Central memory CD8-positive, alpha-beta T cell (primary cell): ENCODE results near the gene SYNM.

Source experiments
- ATAC-seq: fragments of 150-1000 bp; cut with Tn5 transposase; replicated peaks from 2 replicates; pipeline ENCODE4 v1.10.0; 2022; ENCODE audit warnings: mild to moderate bottlenecking, moderate FRiP score, moderate number of reproducible peaks; ENCODE audit not compliant: poor library complexity, severe bottlenecking; ENCODE audit errors: extremely low read depth
- DNase-seq, 2 donors: peaks; one replicate each; pipeline ENCODE4 v3.0.0; 2021; ENCODE audit warnings: low spot score in 2 of 2
- H3K27ac Mint-ChIP-seq: one replicate; pipeline ENCODE4 v1.8.0; 2022; ENCODE audit warnings: low read depth, mild to moderate bottlenecking, moderate library complexity, mixed read lengths
- H3K27me3 Mint-ChIP-seq: one replicate; pipeline ENCODE4 v1.8.0; 2022; ENCODE audit warnings: mixed read lengths
- H3K36me3 Mint-ChIP-seq: one replicate; pipeline ENCODE4 v1.8.0; 2022; ENCODE audit warnings: mild to moderate bottlenecking, moderate library complexity, mixed read lengths; ENCODE audit not compliant: insufficient read depth
- H3K4me1 Mint-ChIP-seq: one replicate; pipeline ENCODE4 v1.8.0; 2022; ENCODE audit warnings: mixed read lengths
- H3K4me3 Mint-ChIP-seq: one replicate; pipeline ENCODE4 v1.8.0; 2022; ENCODE audit warnings: mild to moderate bottlenecking, moderate library complexity, mixed read lengths
- H3K9me3 Mint-ChIP-seq: one replicate; pipeline ENCODE4 v1.8.0; 2022; ENCODE audit warnings: mixed read lengths

SYNM gene

DNA sequence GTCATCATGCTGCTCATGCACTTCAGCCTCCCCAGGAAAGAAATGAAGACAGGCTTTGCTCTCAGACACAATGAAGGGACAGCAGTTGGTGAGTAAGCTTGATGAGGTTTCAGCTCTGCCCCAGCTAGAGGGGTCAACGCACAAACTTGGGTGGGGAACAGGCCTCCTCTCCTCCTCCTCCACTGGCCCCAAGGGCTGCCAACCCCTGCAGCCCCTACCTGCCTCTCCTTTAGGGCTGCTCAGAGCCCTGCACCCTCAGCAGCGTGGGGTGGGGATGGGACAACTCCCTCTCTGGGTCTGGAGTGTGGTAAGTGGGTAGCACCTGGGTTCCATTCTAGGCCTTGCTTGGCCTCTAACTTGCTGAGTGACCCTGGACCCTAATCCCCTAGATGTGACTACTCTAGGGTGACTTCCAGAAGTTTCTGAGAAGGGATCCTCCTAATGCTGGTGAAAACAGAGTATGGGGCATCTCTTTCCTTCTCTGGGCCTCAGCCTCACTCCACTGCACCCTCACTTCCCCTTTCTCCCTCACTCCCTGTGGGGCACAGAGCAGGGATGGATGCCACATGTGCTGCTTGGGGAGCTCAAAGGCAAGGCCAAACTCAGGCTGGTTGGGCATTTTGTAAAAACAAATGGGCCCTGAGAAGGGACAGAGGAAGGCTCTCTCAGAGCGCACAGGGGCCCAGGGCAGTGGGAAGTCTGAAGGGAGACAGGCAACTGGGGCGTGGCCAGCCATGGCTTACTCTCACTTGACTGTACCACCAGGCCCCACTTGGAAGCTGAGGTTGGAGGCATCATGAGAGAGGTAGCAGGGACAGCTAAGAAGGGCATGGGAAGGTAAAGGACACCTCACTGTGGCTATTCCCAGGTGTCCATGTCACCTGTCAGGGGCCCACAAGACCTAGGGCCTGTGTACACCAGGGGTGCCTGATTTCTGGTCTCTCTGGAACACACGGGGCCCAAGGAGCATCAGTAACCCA lies 64.0 kb downstream of the SYNM start:
- DNase-seq: no peak
- Mint-ChIP-seq H3K27me3 (no peaks in the 10 kb centered on the region), H3K4me1 (no peaks in the 10 kb centered on the region), H3K27ac (no peak overlapping the region), H3K4me3 (no peak overlapping the region), H3K36me3 (no peaks in the 10 kb centered on the region), H3K9me3 (no peaks in the 10 kb centered on the region)
- no peak for ATAC-seq

DNA sequence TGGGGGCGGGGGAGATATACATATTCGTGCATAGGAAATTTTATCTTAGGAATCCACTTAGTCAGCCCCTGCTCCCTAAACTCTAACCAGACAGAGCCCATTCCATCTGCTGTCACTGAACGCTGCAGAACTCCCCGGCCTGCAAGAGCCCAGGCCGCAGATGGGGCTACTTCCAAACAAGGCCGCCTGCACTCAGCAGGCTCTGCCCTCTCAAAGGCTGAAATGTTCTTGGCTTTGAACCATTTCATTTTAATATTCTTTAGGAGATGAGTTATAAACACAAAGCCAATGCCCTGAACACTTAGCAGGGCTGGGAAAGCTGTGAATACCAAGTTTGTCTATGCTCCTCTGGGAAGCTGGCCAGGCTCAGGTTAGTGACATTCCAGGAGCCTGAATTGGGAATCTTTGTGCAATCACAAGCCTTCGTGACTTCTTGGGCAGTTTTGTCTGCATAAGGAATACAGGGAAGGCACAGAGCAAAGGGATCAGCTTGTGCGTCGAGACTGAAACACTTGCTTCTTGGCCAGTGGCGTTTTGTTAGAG lies 65.0 kb downstream of the SYNM start:
- no peak for DNase-seq
- H3K4me1 Mint-ChIP-seq: no peaks in the 10 kb centered on the region
- H3K9me3 Mint-ChIP-seq: no peaks in the 10 kb centered on the region
- no peak overlapping the region for H3K27ac Mint-ChIP-seq
- H3K27me3 Mint-ChIP-seq: no peaks in the 10 kb centered on the region
- ATAC-seq: no peak
- H3K4me3 Mint-ChIP-seq: no peak overlapping the region
- no peaks in the 10 kb centered on the region for H3K36me3 Mint-ChIP-seq

DNA sequence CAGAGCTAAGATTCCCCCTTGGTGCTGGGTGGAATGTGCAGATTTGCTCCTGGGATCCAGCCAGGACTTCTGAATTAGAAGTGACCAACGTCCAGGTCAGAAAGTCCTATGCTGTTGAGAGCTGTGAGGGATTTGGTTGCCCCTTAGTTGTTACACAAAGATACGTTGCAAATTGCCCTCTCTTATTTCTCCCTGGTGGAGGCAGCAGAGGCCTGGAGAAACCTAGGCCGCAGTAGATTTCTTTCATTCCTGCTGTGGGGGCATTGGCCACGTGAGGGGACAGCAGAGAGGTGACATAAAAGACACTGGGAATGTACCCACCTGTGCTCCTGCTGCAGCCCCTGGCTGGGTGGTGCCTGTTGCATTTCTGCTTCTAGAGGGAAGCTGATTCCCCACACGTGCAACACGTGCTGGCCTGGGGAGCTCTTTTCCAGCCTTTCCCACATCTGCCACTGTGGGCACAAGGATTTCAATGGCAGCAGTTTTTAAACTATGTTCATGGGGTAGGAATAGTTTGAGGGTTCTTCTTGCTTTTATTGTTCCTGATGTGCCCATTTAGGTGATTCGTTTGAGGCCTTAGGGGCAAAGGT lies 65.7 kb downstream of the SYNM start:
- no peaks in the 10 kb centered on the region for H3K36me3 Mint-ChIP-seq
- H3K4me3 Mint-ChIP-seq: no peak overlapping the region
- no peak overlapping the region for H3K27ac Mint-ChIP-seq
- no peaks in the 10 kb centered on the region for H3K4me1 Mint-ChIP-seq
- ATAC-seq (no peak), DNase-seq (no peak)
- H3K27me3 Mint-ChIP-seq: no peaks in the 10 kb centered on the region
- H3K9me3 Mint-ChIP-seq: no peaks in the 10 kb centered on the region

DNA sequence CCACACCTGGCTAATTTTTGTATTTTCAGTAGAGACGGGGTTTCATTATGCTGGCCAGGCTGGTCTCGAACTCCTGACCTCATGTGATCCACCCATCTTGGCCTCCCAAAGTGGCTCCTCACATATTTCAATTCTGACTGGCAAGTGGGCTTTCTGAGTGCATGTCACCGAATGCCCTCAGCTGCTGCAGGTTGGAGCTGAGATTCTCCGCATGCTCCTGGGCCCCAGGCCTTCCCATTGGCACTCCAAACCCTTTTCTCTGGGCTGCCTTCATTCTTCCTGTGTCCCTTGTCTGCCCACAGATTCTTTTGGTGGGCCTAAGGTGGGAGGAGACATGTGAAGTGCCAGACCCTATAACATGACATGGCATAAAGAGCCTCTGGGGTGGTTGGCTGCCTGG lies 67.3 kb downstream of the SYNM start:
- Mint-ChIP-seq H3K9me3 (no peaks in the 10 kb centered on the region), H3K4me3 (no peak overlapping the region), H3K4me1 (no peaks in the 10 kb centered on the region), H3K36me3 (no peaks in the 10 kb centered on the region), H3K27me3 (no peaks in the 10 kb centered on the region), H3K27ac (no peak overlapping the region)
- ATAC-seq (no peak), DNase-seq (no peak)

DNA sequence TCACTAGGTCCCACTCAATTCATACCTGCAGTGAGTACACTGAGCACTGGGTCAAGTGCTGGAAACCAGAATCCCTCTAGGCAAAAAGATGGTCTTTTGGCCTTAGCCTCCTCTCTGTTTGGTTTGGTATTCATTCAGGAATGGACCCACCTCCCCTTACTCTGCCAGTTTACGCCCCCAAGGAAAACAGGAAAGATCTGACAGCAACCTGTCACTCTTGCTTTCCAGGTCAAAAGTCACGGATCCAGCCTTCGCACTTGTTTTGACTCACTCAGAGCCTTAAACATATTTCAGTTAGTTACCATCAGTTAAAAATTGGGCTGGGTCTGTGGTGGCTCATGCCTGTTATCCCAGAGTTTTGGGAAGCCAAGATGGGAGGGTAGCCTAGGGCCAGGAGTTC lies 68.1 kb downstream of the SYNM start:
- ATAC-seq (no peak), DNase-seq (no peak)
- H3K36me3 Mint-ChIP-seq: no peaks in the 10 kb centered on the region
- no peaks in the 10 kb centered on the region for H3K9me3 Mint-ChIP-seq
- no peak overlapping the region for H3K27ac Mint-ChIP-seq
- H3K4me1 Mint-ChIP-seq: no peaks in the 10 kb centered on the region
- no peaks in the 10 kb centered on the region for H3K27me3 Mint-ChIP-seq
- H3K4me3 Mint-ChIP-seq: no peak overlapping the region

DNA sequence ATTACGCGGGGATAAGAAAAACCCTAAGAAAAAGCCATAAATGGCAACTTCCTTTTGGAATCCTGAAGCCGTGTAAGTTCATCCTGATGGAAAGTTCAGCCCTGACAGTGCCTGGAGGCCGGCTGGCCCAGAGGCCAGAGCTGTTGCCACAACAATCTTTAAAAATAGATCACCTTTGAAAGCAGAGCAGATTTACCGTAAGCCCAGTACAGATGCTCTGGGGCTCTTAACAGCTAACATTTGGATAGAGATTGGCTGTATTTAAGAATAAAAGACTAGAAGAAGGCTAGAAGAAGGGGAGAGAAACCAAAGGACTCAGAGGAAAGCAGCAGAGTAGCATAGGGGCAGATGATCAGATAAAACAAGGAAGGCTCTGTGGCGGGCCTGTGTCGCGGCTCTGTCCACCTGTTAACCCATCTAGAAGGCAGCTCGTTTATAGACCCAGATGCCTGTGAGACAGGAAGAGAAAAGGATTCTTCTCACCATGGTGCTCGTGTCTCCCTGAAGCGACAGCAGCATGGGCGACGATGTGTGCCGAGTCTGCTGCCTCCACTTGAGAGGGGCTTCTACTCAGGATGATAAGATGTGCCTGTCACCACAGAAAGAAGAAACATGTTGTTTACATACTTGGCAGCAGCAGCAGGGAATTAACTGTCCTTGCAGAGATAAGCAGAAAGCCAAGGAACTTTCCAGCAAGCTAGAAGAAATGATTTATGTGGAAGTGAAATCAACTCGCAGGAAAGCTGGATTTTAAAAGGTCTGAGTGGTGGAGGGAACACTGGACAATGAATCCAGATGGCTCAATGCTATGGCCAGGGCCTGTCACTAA lies 69.9 kb downstream of the SYNM start:
- H3K27ac Mint-ChIP-seq: no peak overlapping the region
- H3K36me3 Mint-ChIP-seq: no peaks in the 10 kb centered on the region
- no peak for DNase-seq
- H3K9me3 Mint-ChIP-seq: no peaks in the 10 kb centered on the region
- no peaks in the 10 kb centered on the region for H3K4me1 Mint-ChIP-seq
- peaks cover 9% of the 10 kb centered on the region for H3K27me3 Mint-ChIP-seq
- no peak for ATAC-seq
- H3K4me3 Mint-ChIP-seq: no peak overlapping the region

DNA sequence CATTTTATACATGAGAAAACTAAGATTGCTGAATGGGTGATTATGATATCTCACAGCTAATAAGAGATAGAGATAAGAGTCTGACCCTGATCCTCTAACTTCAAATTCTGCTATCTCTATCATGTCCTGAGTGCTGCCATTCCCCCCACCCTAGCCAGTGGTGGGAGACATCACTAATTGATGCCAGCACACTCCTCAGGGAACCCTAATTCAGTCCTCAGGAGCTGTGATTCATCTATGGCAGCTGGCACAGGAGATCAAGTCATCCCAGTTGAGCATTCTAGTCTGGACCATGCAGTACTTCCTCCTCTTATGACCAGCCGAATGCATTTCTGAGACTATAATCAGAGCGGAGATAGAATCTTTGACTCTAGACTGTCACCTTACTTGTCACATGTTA lies 71.9 kb downstream of the SYNM start:
- DNase-seq (no peak), ATAC-seq (no peak)
- Mint-ChIP-seq H3K27me3 (peaks cover 9% of the 10 kb centered on the region), H3K9me3 (no peaks in the 10 kb centered on the region), H3K4me3 (no peak overlapping the region), H3K27ac (no peak overlapping the region), H3K4me1 (no peaks in the 10 kb centered on the region), H3K36me3 (no peaks in the 10 kb centered on the region)

DNA sequence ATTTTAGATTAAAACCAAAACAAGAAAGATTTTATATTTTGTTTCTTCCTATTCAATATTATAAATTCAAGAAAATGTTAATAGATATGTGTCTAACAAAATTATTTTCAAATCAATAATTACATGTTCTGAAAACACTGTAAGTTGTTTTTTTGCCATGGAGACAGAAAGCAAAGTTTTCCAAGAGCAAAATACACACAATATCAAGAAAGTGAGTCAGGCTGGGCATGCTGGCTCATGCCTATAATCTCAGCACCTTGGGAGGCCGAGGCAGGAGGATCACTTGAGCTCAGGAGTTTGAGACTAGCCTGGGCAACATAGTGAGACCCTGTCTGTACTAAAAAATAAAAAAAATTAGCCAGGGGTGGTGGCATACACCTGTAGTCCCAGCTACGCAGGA lies 72.8 kb downstream of the SYNM start:
- H3K9me3 Mint-ChIP-seq: no peaks in the 10 kb centered on the region
- H3K27me3 Mint-ChIP-seq: peaks cover 17% of the 10 kb centered on the region
- no peak overlapping the region for H3K4me3 Mint-ChIP-seq
- H3K27ac Mint-ChIP-seq: no peak overlapping the region
- DNase-seq: no peak
- ATAC-seq: no peak
- no peaks in the 10 kb centered on the region for H3K4me1 Mint-ChIP-seq
- no peaks in the 10 kb centered on the region for H3K36me3 Mint-ChIP-seq

GRCh38 chr15:99180086-99180963 lies 75.4 kb downstream of the SYNM start:
- no peaks in the 10 kb centered on the region for H3K4me1 Mint-ChIP-seq
- H3K27me3 Mint-ChIP-seq: peaks cover 36% of the 10 kb centered on the region
- no peak overlapping the region for H3K4me3 Mint-ChIP-seq
- no peaks in the 10 kb centered on the region for H3K36me3 Mint-ChIP-seq
- no peak for ATAC-seq
- H3K27ac Mint-ChIP-seq: no peak overlapping the region
- no peaks in the 10 kb centered on the region for H3K9me3 Mint-ChIP-seq
- no peak for DNase-seq

DNA sequence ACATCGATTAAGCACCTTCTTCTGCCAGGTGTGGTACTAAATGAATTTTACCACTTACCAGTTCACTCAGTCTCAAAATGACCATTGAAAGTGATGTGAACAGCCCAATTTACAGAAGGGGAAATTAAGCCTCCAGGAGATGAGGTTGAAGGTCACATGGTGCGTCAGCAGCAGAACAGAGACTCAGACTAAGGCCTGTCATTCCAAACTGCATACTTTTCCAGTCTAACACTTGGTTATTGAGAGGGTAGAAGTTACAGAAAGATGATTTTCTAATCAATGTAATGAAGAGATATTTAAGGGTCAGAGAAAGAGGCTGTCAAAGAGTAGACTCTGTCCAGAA lies 76.1 kb downstream of the SYNM start:
- no peaks in the 10 kb centered on the region for H3K36me3 Mint-ChIP-seq
- H3K4me1 Mint-ChIP-seq: no peaks in the 10 kb centered on the region
- H3K4me3 Mint-ChIP-seq: no peak overlapping the region
- DNase-seq (no peak), ATAC-seq (no peak)
- H3K27me3 Mint-ChIP-seq: peaks cover 36% of the 10 kb centered on the region
- H3K27ac Mint-ChIP-seq: no peak overlapping the region
- no peaks in the 10 kb centered on the region for H3K9me3 Mint-ChIP-seq

DNA sequence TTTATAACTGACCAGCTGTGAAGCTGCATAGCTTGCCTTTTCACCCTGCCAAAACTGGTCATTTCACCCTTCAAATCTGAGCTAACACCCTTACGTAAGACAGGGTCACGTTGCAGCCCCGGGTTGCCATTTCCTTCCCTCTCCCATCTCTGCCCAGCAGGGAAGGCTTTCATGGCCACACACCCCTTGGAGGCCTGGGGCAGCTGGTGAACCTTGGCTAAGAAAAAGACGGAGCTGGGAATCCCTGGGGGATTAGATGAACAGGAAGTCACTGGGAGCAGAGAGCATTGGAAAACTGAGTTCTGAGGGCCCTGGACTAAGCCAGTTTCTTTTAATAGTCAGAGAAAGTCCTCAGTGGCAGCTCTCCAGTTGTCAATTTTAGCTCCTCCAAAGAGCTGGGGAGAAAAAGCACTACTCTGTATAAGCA lies 76.7 kb downstream of the SYNM start:
- no peaks in the 10 kb centered on the region for H3K36me3 Mint-ChIP-seq
- peaks cover 36% of the 10 kb centered on the region for H3K27me3 Mint-ChIP-seq
- no peak for ATAC-seq
- H3K9me3 Mint-ChIP-seq: no peaks in the 10 kb centered on the region
- DNase-seq: no peak
- H3K27ac Mint-ChIP-seq: no peak overlapping the region
- H3K4me3 Mint-ChIP-seq: no peak overlapping the region
- no peaks in the 10 kb centered on the region for H3K4me1 Mint-ChIP-seq

GRCh38 chr15:99182791-99183190 lies 77.9 kb downstream of the SYNM start:
- Mint-ChIP-seq H3K4me3 (no peak overlapping the region), H3K27me3 (peaks cover 36% of the 10 kb centered on the region), H3K4me1 (no peaks in the 10 kb centered on the region), H3K27ac (peak overlapping the region; percentile 23), H3K36me3 (peaks cover 2% of the 10 kb centered on the region), H3K9me3 (no peaks in the 10 kb centered on the region)
- DNase-seq (no peak), ATAC-seq (no peak)
